Dendritic cell treated with granulocyte-macrophage colony-stimulating factor and Interleukin-4, amounts not matched to agents 40 ng/mL and 50 ng/mL, for 4 days (primary cell): ENCODE results near the gene ANKRD10.
A peak's percentile ranks its signal among the peaks of the same experiment; 100 is the strongest.
"Not testable (repeated sequence)": the region's sequence is repeated elsewhere in the genome, so short reads cannot be mapped to it uniquely, and the experiment has no call there.

Experiments used
- H3K27ac Mint-ChIP-seq: one replicate; pipeline ENCODE4 v1.8.0; 2022; ENCODE audit warnings: mild to moderate bottlenecking, mixed read lengths
- H3K27me3 Mint-ChIP-seq: one replicate; pipeline ENCODE4 v1.8.0; 2022; ENCODE audit warnings: mild to moderate bottlenecking, mixed read lengths
- H3K36me3 Mint-ChIP-seq: one replicate; pipeline ENCODE4 v1.8.0; 2022; ENCODE audit warnings: low read depth, mixed read lengths
- H3K4me1 Mint-ChIP-seq: one replicate; pipeline ENCODE4 v1.8.0; 2022; ENCODE audit warnings: low read depth, mixed read lengths
- H3K4me3 Mint-ChIP-seq: one replicate; pipeline ENCODE4 v1.8.0; 2022; ENCODE audit warnings: mild to moderate bottlenecking, moderate library complexity, mixed read lengths
- H3K9me3 Mint-ChIP-seq: one replicate; pipeline ENCODE4 v1.8.0; 2022; ENCODE audit warnings: mixed read lengths
- intact Hi-C: fragments of 100-400 bp; cut with micrococcal nuclease; formaldehyde crosslinking; loops from one replicate; pipeline ENCODE4 v1.15.0; 2022

Gene ANKRD10

DNA sequence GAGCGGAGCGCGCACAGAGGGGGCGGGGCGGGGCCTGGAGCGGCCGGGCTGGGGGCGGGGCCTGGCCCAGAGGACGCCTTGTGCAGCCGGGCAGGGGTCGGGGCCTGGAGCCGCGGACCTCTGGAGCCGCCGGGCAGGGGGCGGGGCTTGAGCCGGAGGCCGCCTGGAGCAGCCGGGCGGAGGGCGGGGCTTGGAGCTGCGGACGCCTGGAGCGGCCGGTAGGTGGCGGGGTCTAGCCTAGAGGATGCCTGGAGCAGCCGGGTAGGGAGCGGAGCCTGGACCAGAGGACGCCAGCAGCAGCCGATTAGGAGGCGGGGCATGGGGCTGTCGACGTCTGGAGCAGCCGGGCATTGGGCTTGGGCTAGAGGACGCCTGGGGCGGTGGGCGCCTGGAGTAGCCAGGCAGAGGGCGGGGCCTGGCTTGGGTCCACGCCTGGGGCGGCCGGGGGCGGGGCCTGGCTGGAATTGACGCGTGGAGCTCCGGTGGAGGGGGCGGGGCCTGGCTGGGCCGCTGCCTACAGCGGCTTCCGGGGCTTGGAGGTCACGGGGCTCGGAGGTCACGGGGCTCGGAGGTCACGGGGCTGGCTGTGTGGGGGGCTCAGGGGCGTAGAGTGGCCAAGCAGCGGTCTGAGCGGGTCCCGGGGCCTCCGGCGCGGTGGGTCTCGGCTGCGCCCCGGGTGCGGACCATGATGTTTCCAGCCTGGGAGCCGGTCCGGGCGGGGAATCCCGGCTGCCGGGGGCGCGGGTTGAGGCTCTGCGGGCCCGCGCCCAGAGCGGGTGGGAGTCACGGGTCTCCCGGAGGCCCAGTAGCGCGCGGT is at the start of gene ANKRD10:
ANKRD10 (minus strand) TSS at position 13 of the 817 bp plus-strand sequence. CDS start 135 bp downstream, outside the sequence.
- H3K9me3 Mint-ChIP-seq: no peaks in the 10 kb centered on the region
- peak within 1 kb of the TSS; percentile 89 for H3K4me3 Mint-ChIP-seq
- peaks cover 43% of the 10 kb centered on the region for H3K4me1 Mint-ChIP-seq
- intact Hi-C loops: loop anchor here (5.0 to 10.0 kb wide), 2 partner anchors 132 to 300 kb away; no protein-coding TSS in a partner anchor
- peaks cover 6% of the 10 kb centered on the region for H3K27me3 Mint-ChIP-seq
- peak within 1 kb of the TSS; percentile 98 for H3K27ac Mint-ChIP-seq
- H3K36me3 Mint-ChIP-seq: peaks cover 29% of the 10 kb centered on the region

DNA sequence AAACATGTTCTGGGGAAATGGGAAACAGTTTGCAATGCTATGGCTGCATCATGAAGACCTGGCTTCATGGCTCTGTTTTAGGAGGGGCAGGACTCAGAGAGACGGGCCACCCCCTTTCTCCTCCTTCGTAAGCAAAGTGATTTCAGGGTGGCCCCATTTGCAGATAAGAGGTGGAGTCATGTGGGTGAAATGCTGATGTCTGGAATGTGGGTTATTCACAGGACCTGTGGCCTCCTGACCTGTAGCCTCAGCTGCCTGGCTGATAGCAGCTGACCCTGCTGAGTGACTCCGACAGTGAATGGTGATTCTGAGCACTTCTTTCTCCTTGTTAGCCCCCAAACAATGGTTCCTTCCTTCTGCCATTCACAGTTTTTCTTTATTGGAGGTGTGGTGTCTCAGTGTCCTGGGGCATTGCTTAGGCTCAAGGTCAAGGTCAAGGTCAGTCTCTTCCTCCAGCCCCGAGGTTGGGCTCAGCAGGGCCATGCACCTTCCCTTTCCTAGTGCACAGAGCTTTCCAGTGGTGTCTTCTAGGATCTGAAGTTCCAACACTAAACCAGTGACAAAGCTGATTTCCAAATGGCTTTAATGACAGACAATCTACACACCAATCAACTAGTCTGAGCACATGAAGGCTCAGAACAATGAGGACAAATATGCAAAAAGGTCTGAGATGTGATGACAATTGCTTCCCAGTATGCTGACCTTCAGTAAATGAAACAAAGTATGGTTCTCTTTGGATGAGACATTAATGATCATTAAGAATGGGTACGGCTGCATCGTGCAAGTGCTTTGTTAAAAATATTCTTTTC is 49.6 kb upstream of the ANKRD10 start:
- no peaks in the 10 kb centered on the region for H3K36me3 Mint-ChIP-seq
- H3K9me3 Mint-ChIP-seq: peaks cover 52% of the 10 kb centered on the region
- H3K27ac Mint-ChIP-seq: no peak overlapping the region
- intact Hi-C loops: no loop called here
- H3K27me3 Mint-ChIP-seq: peaks cover 2% of the 10 kb centered on the region
- H3K4me3 Mint-ChIP-seq: no peak overlapping the region
- H3K4me1 Mint-ChIP-seq: no peaks in the 10 kb centered on the region

DNA sequence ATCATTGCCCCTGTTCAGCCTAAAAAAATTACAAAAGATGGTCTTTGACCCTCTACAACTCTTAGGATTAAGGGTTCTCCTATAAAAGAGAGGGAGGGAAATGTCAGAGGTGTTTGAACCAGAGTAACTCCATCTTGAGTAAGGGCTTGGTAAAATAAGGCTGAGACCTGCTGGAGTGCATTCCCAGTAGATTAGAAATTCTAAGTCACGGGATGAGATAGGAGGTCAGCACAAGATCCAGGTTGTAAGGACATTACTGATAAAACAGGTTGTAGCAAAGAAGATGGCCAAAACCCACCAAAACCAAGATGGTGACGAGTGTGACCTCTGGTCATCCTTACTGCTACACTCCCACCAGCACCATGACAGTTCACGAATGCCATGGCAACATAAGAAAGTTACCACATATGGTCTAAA is 48.7 kb upstream of the ANKRD10 start:
- H3K4me3 Mint-ChIP-seq: no peak overlapping the region
- no peaks in the 10 kb centered on the region for H3K36me3 Mint-ChIP-seq
- peaks cover 2% of the 10 kb centered on the region for H3K27me3 Mint-ChIP-seq
- intact Hi-C loops: no loop called here
- H3K27ac Mint-ChIP-seq: no peak overlapping the region
- peaks cover 59% of the 10 kb centered on the region for H3K9me3 Mint-ChIP-seq
- H3K4me1 Mint-ChIP-seq: no peaks in the 10 kb centered on the region

DNA sequence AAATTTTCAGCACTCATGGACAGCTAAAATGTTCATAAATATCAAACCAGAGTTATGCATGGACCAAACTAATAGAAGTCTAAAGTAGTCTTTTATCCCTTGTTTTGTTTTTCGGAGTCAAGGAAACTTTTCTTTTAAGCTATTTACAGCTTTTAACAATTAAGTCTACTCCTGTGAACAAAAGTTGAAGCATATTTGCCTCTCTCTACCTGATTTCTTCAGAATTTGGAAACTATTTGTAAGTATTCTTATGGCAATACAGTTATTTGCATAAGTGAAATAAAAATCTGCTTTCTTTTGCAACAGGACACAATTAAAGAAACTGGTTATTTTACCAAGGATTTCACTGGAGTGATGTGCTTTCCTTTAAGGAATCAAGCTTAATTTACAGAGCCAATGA is 47.1 kb upstream of the ANKRD10 start:
- H3K4me3 Mint-ChIP-seq: no peak overlapping the region
- no peaks in the 10 kb centered on the region for H3K36me3 Mint-ChIP-seq
- no peaks in the 10 kb centered on the region for H3K4me1 Mint-ChIP-seq
- H3K27me3 Mint-ChIP-seq: peaks cover 2% of the 10 kb centered on the region
- H3K27ac Mint-ChIP-seq: no peak overlapping the region
- intact Hi-C loops: no loop called here
- peaks cover 62% of the 10 kb centered on the region for H3K9me3 Mint-ChIP-seq

DNA sequence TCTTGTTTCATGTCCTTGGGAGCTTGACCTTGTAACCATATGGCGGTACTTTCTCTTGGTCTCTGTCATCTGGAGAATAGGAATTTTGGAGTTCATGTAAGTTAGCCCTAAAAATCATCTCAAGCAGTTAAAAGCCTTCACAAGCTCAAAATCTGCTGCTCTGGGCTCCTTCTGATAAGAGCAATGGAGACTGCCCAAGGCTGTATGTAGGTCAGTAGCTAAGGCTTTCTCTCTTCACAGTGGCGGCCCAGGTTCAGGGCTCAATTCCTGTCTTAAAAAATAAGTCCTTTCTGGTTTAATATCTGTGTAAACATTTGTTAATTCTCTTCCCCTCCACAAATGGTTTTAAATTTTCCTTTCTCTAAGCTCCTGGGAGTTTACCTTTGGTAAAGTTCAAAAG is 45.3 kb upstream of the ANKRD10 start:
- Mint-ChIP-seq H3K4me3 (no peak overlapping the region), H3K36me3 (no peaks in the 10 kb centered on the region), H3K4me1 (peaks cover 4% of the 10 kb centered on the region), H3K27ac (no peak overlapping the region), H3K27me3 (no peaks in the 10 kb centered on the region), H3K9me3 (peaks cover 44% of the 10 kb centered on the region)
- intact Hi-C loops: no loop called here

DNA sequence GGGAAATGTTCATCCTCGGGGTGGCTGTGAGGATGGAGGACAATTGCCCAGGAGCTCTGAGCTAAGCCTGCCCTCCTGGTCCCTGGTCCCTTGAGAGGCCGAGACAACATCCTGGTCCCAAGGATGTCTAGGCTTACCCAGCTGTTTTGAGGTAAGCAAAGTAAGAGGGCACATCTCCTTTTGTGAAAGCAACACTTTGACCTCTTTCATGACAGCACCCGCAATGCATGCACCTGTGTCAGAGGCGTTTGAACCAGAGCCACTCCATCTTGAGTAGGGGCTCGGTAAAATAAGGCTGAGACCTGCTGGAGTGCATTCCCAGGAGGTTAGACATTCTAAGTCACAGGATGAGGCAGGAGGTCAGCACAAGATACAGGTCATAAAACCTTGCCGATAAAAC is 43.1 kb upstream of the ANKRD10 start:
- peaks cover 21% of the 10 kb centered on the region for H3K9me3 Mint-ChIP-seq
- H3K27me3 Mint-ChIP-seq: no peaks in the 10 kb centered on the region
- H3K4me3 Mint-ChIP-seq: no peak overlapping the region
- no peak overlapping the region for H3K27ac Mint-ChIP-seq
- H3K4me1 Mint-ChIP-seq: peaks cover 13% of the 10 kb centered on the region
- intact Hi-C loops: no loop called here
- no peaks in the 10 kb centered on the region for H3K36me3 Mint-ChIP-seq

DNA sequence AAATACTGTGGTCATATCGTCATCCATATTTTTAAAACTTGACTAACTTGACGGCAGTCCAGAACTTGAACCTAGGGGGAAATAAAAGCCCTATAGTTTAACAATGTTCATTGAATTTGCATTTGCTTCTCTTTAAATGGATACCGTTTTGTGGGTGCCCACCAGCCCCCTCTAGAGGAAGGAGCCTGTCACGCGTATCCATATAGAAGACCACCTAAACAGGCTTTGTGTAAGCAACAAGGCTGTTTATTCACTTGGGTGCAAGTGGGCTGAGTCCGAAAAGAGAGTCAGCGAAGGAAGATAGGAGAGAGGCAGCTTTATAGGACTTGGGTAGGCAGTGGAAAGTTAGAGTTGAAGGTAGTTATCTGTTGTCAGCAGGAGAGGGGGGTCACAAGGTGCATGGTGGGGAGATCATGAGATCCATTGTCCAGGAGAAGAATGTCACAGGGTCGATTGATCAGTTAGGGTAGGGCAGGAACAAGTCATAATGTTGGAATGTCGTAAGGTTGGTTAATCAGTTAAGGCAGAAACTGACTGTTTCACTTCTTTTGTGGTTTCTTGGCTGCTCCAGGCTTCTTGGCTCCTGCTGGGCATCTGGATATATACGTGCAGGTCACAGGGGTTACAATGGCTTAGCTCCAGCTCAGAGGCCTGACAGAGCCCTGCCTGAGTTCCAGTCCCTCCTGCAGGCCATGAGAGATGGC is 42.5 kb upstream of the ANKRD10 start:
- Mint-ChIP-seq H3K36me3 (no peaks in the 10 kb centered on the region), H3K27ac (no peak overlapping the region), H3K27me3 (no peaks in the 10 kb centered on the region), H3K4me1 (peaks cover 13% of the 10 kb centered on the region), H3K9me3 (peaks cover 21% of the 10 kb centered on the region), H3K4me3 (no peak overlapping the region)
- intact Hi-C loops: no loop called here

DNA sequence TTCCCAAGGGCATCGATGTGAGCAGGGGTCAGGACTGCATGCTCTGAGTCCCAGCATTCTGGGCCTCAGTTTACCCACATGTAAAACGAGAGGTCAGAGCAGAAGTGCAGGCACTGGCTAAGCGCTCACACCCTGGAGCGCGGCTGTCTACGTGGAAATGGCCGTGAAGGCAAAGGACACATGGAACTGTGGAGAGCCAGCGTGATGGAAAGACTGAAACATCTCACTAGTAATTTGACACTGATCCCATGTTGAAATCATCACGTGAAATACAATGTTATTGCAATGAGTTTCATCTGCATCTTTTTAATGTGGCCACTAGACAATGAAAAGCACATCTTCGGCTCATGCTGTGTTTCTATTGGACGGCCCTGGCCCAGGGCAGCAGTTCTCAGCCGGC is 41.3 kb upstream of the ANKRD10 start:
- H3K27ac Mint-ChIP-seq, H3K36me3 Mint-ChIP-seq, H3K27me3 Mint-ChIP-seq, intact Hi-C loops, H3K4me3 Mint-ChIP-seq: not testable (repeated sequence)
- Mint-ChIP-seq H3K9me3 (peaks cover 21% of the 10 kb centered on the region), H3K4me1 (peaks cover 13% of the 10 kb centered on the region)

DNA sequence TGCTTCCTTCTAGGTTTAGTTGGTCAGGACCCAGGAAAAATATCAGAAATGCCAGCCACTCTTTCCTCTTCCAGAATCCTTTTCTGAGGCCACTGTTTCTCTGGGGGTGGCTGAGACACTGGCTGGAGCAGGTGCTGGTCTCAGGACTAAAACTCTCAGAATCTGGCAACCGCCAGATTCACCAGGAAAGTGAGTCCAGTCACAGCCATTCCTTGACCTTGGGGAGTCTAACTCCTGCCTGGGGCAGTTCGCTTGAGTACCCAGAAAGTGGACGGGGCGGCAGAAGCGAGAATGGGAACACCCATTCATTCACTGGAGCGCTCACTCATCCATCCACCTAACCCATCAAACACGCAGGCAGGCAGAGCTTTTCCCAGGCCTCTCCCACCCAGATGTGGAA is 40.7 kb upstream of the ANKRD10 start:
- intact Hi-C loops, H3K4me3 Mint-ChIP-seq: not testable (repeated sequence)
- H3K27ac Mint-ChIP-seq: peak overlapping the region; percentile 72

DNA sequence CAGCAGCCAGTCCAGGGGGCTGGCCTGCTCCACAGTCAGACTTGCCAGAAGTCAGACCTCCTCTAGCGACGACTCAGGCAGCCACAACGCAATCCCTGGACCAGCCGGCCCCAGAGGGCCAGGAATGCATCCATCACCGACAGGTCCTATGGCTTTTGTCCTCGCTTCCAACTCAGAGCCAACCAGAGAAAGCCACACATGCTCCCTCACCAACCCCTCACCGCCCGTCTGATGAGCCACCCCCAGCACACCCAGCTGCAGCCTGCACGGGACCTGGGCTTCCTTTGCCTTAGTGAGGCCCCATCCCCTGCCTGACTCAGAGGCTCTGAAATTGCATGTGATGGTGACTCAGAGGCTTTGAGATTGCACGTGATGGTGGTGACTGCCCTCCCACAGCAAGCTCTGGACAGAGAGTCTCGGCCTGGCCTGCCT is 40.2 kb upstream of the ANKRD10 start:
- Mint-ChIP-seq H3K27ac (peak overlapping the region; percentile 72), H3K9me3 (peaks cover 21% of the 10 kb centered on the region), H3K4me1 (peaks cover 13% of the 10 kb centered on the region)
- H3K27me3 Mint-ChIP-seq, H3K36me3 Mint-ChIP-seq, H3K4me3 Mint-ChIP-seq, intact Hi-C loops: not testable (repeated sequence)

More for the DNA sequence above, 40.7 kb upstream of the ANKRD10 start:
- Mint-ChIP-seq H3K9me3 (peaks cover 21% of the 10 kb centered on the region), H3K4me1 (peaks cover 13% of the 10 kb centered on the region)
- H3K27me3 Mint-ChIP-seq, H3K36me3 Mint-ChIP-seq: not testable (repeated sequence)

DNA sequence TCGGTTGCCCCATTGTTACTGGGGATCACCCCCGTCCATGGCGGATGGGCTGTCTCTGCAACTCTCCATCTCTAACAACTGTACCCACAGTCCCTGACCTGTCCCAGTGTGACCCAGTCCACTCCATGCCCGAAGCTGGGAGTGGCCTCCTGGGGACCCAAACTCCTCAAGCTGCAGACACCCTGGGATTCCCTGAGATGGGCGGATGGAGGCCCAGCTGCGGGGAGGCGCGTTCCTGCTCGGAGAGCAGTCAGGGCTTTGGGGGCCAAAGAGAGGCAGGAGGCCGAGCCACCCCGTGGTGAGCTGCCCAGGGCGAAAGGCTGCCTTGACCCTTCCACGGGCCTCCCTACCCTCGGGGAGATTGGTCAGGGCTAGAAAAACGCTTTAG is 39.7 kb upstream of the ANKRD10 start:
- H3K9me3 Mint-ChIP-seq: peaks cover 20% of the 10 kb centered on the region
- H3K4me3 Mint-ChIP-seq, H3K36me3 Mint-ChIP-seq, H3K27me3 Mint-ChIP-seq, intact Hi-C loops: not testable (repeated sequence)
- H3K4me1 Mint-ChIP-seq: peaks cover 13% of the 10 kb centered on the region
- H3K27ac Mint-ChIP-seq: peak overlapping the region; percentile 72

DNA sequence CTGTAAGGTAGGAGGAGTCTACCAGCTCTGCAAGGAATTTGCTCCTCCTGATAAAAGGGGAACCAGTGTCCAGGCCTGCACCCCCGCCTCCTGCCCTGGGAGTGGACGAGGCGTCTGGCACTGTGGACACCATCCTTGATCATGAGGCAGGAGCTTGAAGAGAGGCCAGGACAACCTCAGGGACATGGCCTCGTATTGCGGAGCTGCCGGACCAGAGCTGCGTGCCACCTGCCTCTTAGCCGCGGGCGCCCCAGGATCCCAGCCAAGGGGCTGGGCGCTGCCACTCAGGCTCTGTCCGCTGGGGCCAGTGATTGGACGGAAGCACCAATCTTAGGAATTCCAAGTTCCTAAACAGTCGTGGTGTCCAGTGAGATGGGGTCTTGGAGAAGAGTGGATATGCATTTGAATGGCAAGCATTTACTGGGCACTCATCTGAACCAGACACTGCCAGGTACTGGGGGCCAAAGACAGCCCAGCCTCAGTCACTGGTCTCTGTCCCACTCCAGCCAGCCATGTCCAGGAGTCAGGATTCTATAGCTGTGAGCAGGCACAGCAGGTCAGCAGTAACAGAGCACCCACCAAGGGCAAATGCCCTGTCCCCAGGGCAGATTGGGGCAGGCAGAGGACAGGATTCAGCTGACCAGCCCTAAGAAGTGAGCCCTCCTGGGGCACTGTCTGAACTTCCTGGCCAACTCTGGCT is 39.1 kb upstream of the ANKRD10 start:
- Mint-ChIP-seq H3K9me3 (peaks cover 15% of the 10 kb centered on the region), H3K27me3 (no peaks in the 10 kb centered on the region), H3K27ac (no peak overlapping the region), H3K4me1 (peaks cover 13% of the 10 kb centered on the region), H3K36me3 (no peaks in the 10 kb centered on the region), H3K4me3 (no peak overlapping the region)
- intact Hi-C loops: no loop called here

DNA sequence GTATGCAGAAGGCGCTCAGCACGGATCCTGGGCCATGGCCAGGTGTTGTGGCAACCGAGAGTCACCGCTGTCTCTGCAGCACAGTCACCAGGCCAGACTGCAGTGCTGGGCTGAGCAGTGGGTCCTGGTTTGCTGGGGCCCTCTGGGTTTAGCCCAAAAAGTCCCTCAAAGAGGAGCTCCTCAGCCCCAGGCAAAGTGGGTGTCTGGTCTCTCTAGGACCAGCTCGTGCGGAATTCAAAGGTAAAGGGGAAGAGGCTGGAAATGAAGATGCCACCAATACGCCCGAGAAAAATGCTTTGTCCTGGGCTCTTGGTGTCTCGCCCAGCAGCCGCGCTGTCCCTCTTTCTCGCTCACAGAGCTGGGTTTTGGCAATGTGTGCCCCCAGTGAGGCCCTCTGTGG is 38.5 kb upstream of the ANKRD10 start:
- no peak overlapping the region for H3K4me3 Mint-ChIP-seq
- intact Hi-C loops: no loop called here
- H3K27me3 Mint-ChIP-seq: no peaks in the 10 kb centered on the region
- H3K36me3 Mint-ChIP-seq: no peaks in the 10 kb centered on the region
- H3K9me3 Mint-ChIP-seq: peaks cover 12% of the 10 kb centered on the region
- H3K4me1 Mint-ChIP-seq: peaks cover 13% of the 10 kb centered on the region
- H3K27ac Mint-ChIP-seq: no peak overlapping the region
